ENCODE results near the gene CDH4. TPM values are rescaled to one million over a fixed set of nuclear protein-coding genes. Genes with fewer than 3 reads are reported as not detected.

CDH4 gene
- total RNA-seq, 2 experiments from 2014 or later: 0.11 to 0.18 TPM

- DNase-seq: no peak
- H3K27ac Mint-ChIP-seq: no peak overlapping the region
- H3K9me3 Mint-ChIP-seq: peaks cover 14% of the 10 kb centered on the region
- H3K27me3 Mint-ChIP-seq: no peaks in the 10 kb centered on the region
- H3K4me3 Mint-ChIP-seq: no peak overlapping the region
- H3K4me1 Mint-ChIP-seq (ENCODE audit: low read depth): no peaks in the 10 kb centered on the region
- TF ChIP-seq CTCF (IDR thresholded peaks at IDR 0.05): no peak
- no peaks in the 10 kb centered on the region for H3K36me3 Mint-ChIP-seq (ENCODE audit: low read depth)
- ATAC-seq: no peak
- intact Hi-C loops (cut with micrococcal nuclease): no loop called here
- ChIA-PET POLR2A (no interaction called here), CTCF (no interaction called here)
Observed at GRCh38 chr20:61590236-61590635, 338.2 kb downstream of the CDH4 start.

- Mint-ChIP-seq H3K4me3 (no peak overlapping the region), H3K27ac (no peak overlapping the region), H3K36me3 (ENCODE audit: low read depth) (no peaks in the 10 kb centered on the region), H3K4me1 (ENCODE audit: low read depth) (no peaks in the 10 kb centered on the region), H3K27me3 (no peaks in the 10 kb centered on the region), H3K9me3 (peaks cover 20% of the 10 kb centered on the region)
- ChIA-PET POLR2A (no interaction called here), CTCF (no interaction called here)
- no peak for TF ChIP-seq CTCF (IDR thresholded peaks at IDR 0.05)
- ATAC-seq (no peak), DNase-seq (no peak)
- intact Hi-C loops (cut with micrococcal nuclease): no loop called here
Observed at GRCh38 chr20:61593516-61593915, 341.5 kb downstream of the CDH4 start.

- DNase-seq (no peak), ATAC-seq (no peak)
- intact Hi-C loops (cut with micrococcal nuclease): no loop called here
- Mint-ChIP-seq H3K9me3 (peaks cover 20% of the 10 kb centered on the region), H3K4me3 (no peak overlapping the region), H3K4me1 (ENCODE audit: low read depth) (no peaks in the 10 kb centered on the region), H3K27me3 (no peaks in the 10 kb centered on the region), H3K36me3 (ENCODE audit: low read depth) (no peaks in the 10 kb centered on the region), H3K27ac (no peak overlapping the region)
- CTCF ChIA-PET: no interaction called here
- POLR2A ChIA-PET: no interaction called here
- no peak for TF ChIP-seq CTCF (IDR thresholded peaks at IDR 0.05)
Observed at GRCh38 chr20:61594198-61594597, 342.1 kb downstream of the CDH4 start.

- no peak overlapping the region for H3K27ac Mint-ChIP-seq
- ChIA-PET POLR2A (no interaction called here), CTCF (no interaction called here)
- peaks cover 20% of the 10 kb centered on the region for H3K9me3 Mint-ChIP-seq
- TF ChIP-seq CTCF (IDR thresholded peaks at IDR 0.05): no peak
- no peaks in the 10 kb centered on the region for H3K36me3 Mint-ChIP-seq (ENCODE audit: low read depth)
- intact Hi-C loops (cut with micrococcal nuclease): no loop called here
- no peaks in the 10 kb centered on the region for H3K27me3 Mint-ChIP-seq
- ATAC-seq (no peak), DNase-seq (no peak)
- no peak overlapping the region for H3K4me3 Mint-ChIP-seq
- H3K4me1 Mint-ChIP-seq (ENCODE audit: low read depth): no peaks in the 10 kb centered on the region
Observed at GRCh38 chr20:61595216-61595615, 343.2 kb downstream of the CDH4 start.

- TF ChIP-seq CTCF (IDR thresholded peaks at IDR 0.05): no peak
- intact Hi-C loops (cut with micrococcal nuclease): no loop called here
Observed at GRCh38 chr20:61596687-61597330, 344.7 kb downstream of the CDH4 start.

More at GRCh38 chr20:61596687-61597330, 344.7 kb downstream of the CDH4 start:
- no peak for DNase-seq
- Mint-ChIP-seq H3K4me1 (ENCODE audit: low read depth) (no peaks in the 10 kb centered on the region), H3K36me3 (ENCODE audit: low read depth) (no peaks in the 10 kb centered on the region), H3K9me3 (peaks cover 15% of the 10 kb centered on the region), H3K27me3 (no peaks in the 10 kb centered on the region), H3K27ac (no peak overlapping the region), H3K4me3 (no peak overlapping the region)
- ATAC-seq: no peak
- CTCF ChIA-PET: no interaction called here
- POLR2A ChIA-PET: no interaction called here
